ENCODE measurements around the gene TTPAL.
A peak's percentile ranks its signal among the peaks of the same experiment; 100 is the strongest.

The TTPAL gene

GRCh38 chr20:44518248-44518647 lies 42.6 kb downstream of the TTPAL start:
- H3K36me3 ChIP-seq (ENCODE audit: low read length) = no peaks in the 10 kb centered on the region
- H3K9ac ChIP-seq (ENCODE audit: low read length) = no peak overlapping the region
- no peak overlapping the region for H2AFZ ChIP-seq (ENCODE audit: low read depth, low read length, severe bottlenecking)
- no peaks in the 10 kb centered on the region for H4K20me1 ChIP-seq (ENCODE audit: low read depth, low read length)
- no peak overlapping the region for H3K27ac ChIP-seq (ENCODE audit: low read depth, low read length)
- no peaks in the 10 kb centered on the region for H3F3A ChIP-seq (ENCODE audit: insufficient read depth)
- peaks cover 82% of the 10 kb centered on the region for H3K79me2 ChIP-seq (ENCODE audit: insufficient read depth, low read length)
- H3K4me2 ChIP-seq (ENCODE audit: low read depth, low read length, poor library complexity, severe bottlenecking) = no peak overlapping the region
- H3K9me2 ChIP-seq (replicated peaks; ENCODE audit: insufficient read depth, low read length) = no peaks in the 10 kb centered on the region
- H3K27me3 ChIP-seq (ENCODE audit: low read length) = no peaks in the 10 kb centered on the region
- H3K9me3 ChIP-seq (ENCODE audit: insufficient read depth, low read length) = no peaks in the 10 kb centered on the region
- TF ChIP-seq CTCF (IDR thresholded peaks at IDR 0.05; ENCODE audit: insufficient read depth, low read length, poor library complexity, severe bottlenecking) (no peak), EZH2phosphoT487 (conservative IDR thresholded peaks at IDR 0.05; ENCODE audit: low read length) (no peak)
- no peak overlapping the region for H3K4me3 ChIP-seq (ENCODE audit: insufficient read depth, low read length, poor library complexity, severe bottlenecking)

GRCh38 chr20:44520881-44521280 lies 45.2 kb downstream of the TTPAL start:
- Histone ChIP-seq H3K79me2 (ENCODE audit: insufficient read depth, low read length) (peaks cover 58% of the 10 kb centered on the region), H4K20me1 (ENCODE audit: low read depth, low read length) (no peaks in the 10 kb centered on the region), H3K4me2 (ENCODE audit: low read depth, low read length, poor library complexity, severe bottlenecking) (peak overlapping the region; percentile 71), H3K27ac (ENCODE audit: low read depth, low read length) (no peak overlapping the region), H3K9me2 (replicated peaks; ENCODE audit: insufficient read depth, low read length) (no peaks in the 10 kb centered on the region), H3K9ac (ENCODE audit: low read length) (peak overlapping the region; percentile 75), H3K9me3 (ENCODE audit: insufficient read depth, low read length) (no peaks in the 10 kb centered on the region), H3K4me3 (ENCODE audit: insufficient read depth, low read length, poor library complexity, severe bottlenecking) (peak overlapping the region; percentile 73), H3F3A (ENCODE audit: insufficient read depth) (no peaks in the 10 kb centered on the region), H3K36me3 (ENCODE audit: low read length) (no peaks in the 10 kb centered on the region), H3K27me3 (ENCODE audit: low read length) (no peaks in the 10 kb centered on the region), H2AFZ (ENCODE audit: low read depth, low read length, severe bottlenecking) (no peak overlapping the region)
- TF ChIP-seq EZH2phosphoT487 (conservative IDR thresholded peaks at IDR 0.05; ENCODE audit: low read length) (no peak), CTCF (IDR thresholded peaks at IDR 0.05; ENCODE audit: insufficient read depth, low read length, poor library complexity, severe bottlenecking) (no peak)

GRCh38 chr20:44521484-44522481 lies 46.1 kb downstream of the TTPAL start, which contains the start of gene SERINC3:
Gene SERINC3 (minus strand): TSS chr20:44522070. CDS start chr20:44521951, 119 bp downstream.
- Histone ChIP-seq H3K79me2 (ENCODE audit: insufficient read depth, low read length) (peaks cover 50% of the 10 kb centered on the region), H2AFZ (ENCODE audit: low read depth, low read length, severe bottlenecking) (peak within 1 kb of the TSS; percentile 65)

More at GRCh38 chr20:44521484-44522481, 46.1 kb downstream of the TTPAL start, which contains the start of gene SERINC3:
- Histone ChIP-seq H3K9ac (ENCODE audit: low read length) (peak within 1 kb of the TSS; percentile 75), H3K9me2 (replicated peaks; ENCODE audit: insufficient read depth, low read length) (no peaks in the 10 kb centered on the region), H3K27me3 (ENCODE audit: low read length) (no peaks in the 10 kb centered on the region), H3K27ac (ENCODE audit: low read depth, low read length) (peak within 1 kb of the TSS; percentile 42; the same call in 1 of the 2 replicates), H3K36me3 (ENCODE audit: low read length) (no peaks in the 10 kb centered on the region), H3F3A (ENCODE audit: insufficient read depth) (no peaks in the 10 kb centered on the region), H4K20me1 (ENCODE audit: low read depth, low read length) (no peaks in the 10 kb centered on the region), H3K4me3 (ENCODE audit: insufficient read depth, low read length, poor library complexity, severe bottlenecking) (peak within 1 kb of the TSS; percentile 73), H3K4me2 (ENCODE audit: low read depth, low read length, poor library complexity, severe bottlenecking) (peak within 1 kb of the TSS; percentile 71), H3K9me3 (ENCODE audit: insufficient read depth, low read length) (no peaks in the 10 kb centered on the region)
- TF ChIP-seq CTCF (IDR thresholded peaks at IDR 0.05; ENCODE audit: insufficient read depth, low read length, poor library complexity, severe bottlenecking) (peak; percentile 28), EZH2phosphoT487 (conservative IDR thresholded peaks at IDR 0.05; ENCODE audit: low read length) (no peak)

Data from SU-DHL-6 (cell line).